Thoracic aorta (tissue), 2 donors: ENCODE data around the gene ZNF57. TPM values are rescaled to one million over a fixed set of nuclear protein-coding genes. Genes with fewer than 3 reads are reported as not detected.
"Not testable (repeated sequence)": the region's sequence is repeated elsewhere in the genome, so short reads cannot be mapped to it uniquely, and the experiment has no call there.

Experiments used
- ATAC-seq: fragments of 150-250 bp; one replicate; pipeline ENCODE4 v1.8.0; 2017; ENCODE audit warnings: low read depth; ENCODE audit not compliant: insufficient number of reproducible peaks, low FRiP score
- DNase-seq: peaks from one replicate; pipeline ENCODE4 v3.0.0-alpha.2; 2020; ENCODE audit warnings: low spot score
- H3K27ac ChIP-seq, 2 donors: fragments of 200-600 bp; sonication (generic); 1 replicate in 1 of 2; 2 replicates in 1 of 2; pipeline ENCODE4 v1.5.1; 2016; ENCODE audit warnings: mild to moderate bottlenecking in 2 of 2, moderate library complexity in 2 of 2
- H3K27me3 ChIP-seq: fragments of 200-600 bp; sonication (generic); replicated peaks from 2 replicates; pipeline ENCODE4 v1.6.0; 2016; ENCODE audit warnings: mild to moderate bottlenecking; ENCODE audit not compliant: insufficient read depth
- H3K36me3 ChIP-seq: fragments of 200-600 bp; sonication (generic); one replicate; pipeline ENCODE4 v1.5.1; 2016
- H3K4me1 ChIP-seq, 2 donors: fragments of 200-600 bp; sonication (generic); 1 replicate in 1 of 2; 2 replicates in 1 of 2; pipeline versions ENCODE4 v1.5.1 to v1.6.0; 2016; ENCODE audit warnings: low read depth in 2 of 2, mild to moderate bottlenecking in 1 of 2; ENCODE audit not compliant: control insufficient read depth in 1 of 2
- H3K4me3 ChIP-seq: fragments of 200-600 bp; sonication (generic); 2 replicates; pipeline ENCODE4 v1.5.1; 2016; ENCODE audit warnings: mild to moderate bottlenecking
- H3K9me3 ChIP-seq: fragments of 200-600 bp; sonication (generic); 2 replicates; pipeline ENCODE4 v1.5.1; 2016
- CTCF ChIP-seq: fragments of 200-600 bp; sonication (generic); IDR thresholded peaks from one replicate; pipeline ENCODE4 v1.5.1; 2019; ENCODE audit warnings: antibody characterized with exemption
- total RNA-seq, 2 donors: library from RNA; depleted of rRNA; stranded (reverse); fragments of >200 nt; gene quantifications; one replicate each; pipeline versions ENCODE4 v1.1.0 to v1.2.3, GENCODE V29; 2016

ZNF57 gene
- total RNA-seq, 2 donors from 2014 or later: 4.0 to 4.2 TPM

- H3K27ac ChIP-seq: no peak overlapping the region
- ATAC-seq (no peak), DNase-seq (no peak)
- no peaks in the 10 kb centered on the region for H3K27me3 ChIP-seq
- H3K4me3 ChIP-seq: no peak overlapping the region
- H3K36me3 ChIP-seq: no peaks in the 10 kb centered on the region
- no peaks in the 10 kb centered on the region for H3K9me3 ChIP-seq
- H3K4me1 ChIP-seq: no peaks in the 10 kb centered on the region
- no peak for TF ChIP-seq CTCF
These were observed 31.1 kb upstream of the ZNF57 start for GRCh38 chr19:2869618-2870017.

DNA sequence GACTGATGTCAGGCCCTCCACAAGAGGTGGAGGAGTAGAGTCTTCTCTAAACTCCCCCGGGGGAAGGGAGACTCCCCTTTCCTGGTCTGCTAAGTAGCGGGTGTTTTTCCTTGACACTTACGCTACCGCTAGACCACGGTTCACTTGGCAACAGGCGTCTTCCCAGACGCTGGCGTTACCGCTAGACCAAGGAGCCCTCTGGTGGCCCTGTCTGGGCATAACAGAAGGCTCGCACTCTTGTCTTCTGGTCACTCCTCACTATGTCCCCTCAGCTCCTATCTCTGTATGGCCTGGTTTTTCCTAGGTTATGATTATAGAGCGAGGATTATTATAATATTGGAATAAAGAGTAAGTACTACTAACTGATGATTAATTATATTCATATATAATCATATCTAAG, 28.6 kb upstream of the ZNF57 start:
- H3K27me3 ChIP-seq, DNase-seq, H3K36me3 ChIP-seq, H3K27ac ChIP-seq, ATAC-seq, H3K4me3 ChIP-seq, H3K9me3 ChIP-seq, H3K4me1 ChIP-seq: not testable (repeated sequence)

- TF ChIP-seq CTCF: no peak
- ATAC-seq: no peak
- Histone ChIP-seq H3K27ac (no peak overlapping the region), H3K9me3 (peaks cover 19% of the 10 kb centered on the region), H3K4me3 (no peak overlapping the region), H3K27me3 (no peaks in the 10 kb centered on the region), H3K36me3 (no peaks in the 10 kb centered on the region), H3K4me1 (no peaks in the 10 kb centered on the region)
- no peak for DNase-seq
These were observed 23.1 kb upstream of the ZNF57 start for GRCh38 chr19:2877398-2878331.

DNA sequence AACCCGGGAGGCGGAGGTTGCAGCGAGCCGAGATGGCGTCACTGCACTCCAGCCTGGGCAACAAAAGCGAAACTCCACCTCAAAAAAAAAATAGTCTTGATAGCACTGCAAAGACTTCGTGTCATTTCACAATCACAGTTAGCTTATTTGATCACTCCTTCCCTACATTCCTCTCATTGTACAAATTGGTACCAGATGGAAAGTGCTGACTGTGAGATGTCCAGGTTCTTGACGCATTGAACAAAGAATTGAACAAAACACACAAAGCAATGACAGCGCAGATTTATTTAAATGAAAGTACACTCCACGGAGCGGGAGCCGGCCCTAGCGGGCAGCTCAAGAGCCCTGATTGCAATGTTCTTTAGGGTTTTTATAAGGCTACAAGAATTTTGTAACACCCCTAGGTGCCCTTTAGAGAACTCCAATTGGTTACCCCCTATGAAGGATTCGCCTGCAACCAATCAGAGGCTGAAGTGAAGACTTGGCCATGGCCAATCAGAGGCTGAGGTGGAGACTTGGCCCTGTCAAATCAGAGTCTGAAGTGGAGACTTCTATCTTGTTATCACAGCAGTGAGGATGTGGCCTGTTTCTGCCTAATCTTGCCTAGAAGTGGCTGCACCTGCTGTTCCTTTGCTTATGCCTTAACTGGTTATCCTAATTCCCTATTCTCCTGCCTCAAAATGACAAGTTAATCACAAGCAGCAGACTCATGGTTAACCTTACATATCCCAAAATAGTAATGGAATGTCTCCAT, 16.9 kb upstream of the ZNF57 start:
- no peak overlapping the region for H3K4me3 ChIP-seq
- no peaks in the 10 kb centered on the region for H3K4me1 ChIP-seq
- no peaks in the 10 kb centered on the region for H3K9me3 ChIP-seq
- H3K36me3 ChIP-seq: no peaks in the 10 kb centered on the region
- no peak for ATAC-seq
- TF ChIP-seq CTCF: no peak
- H3K27me3 ChIP-seq: no peaks in the 10 kb centered on the region
- no peak for DNase-seq
- H3K27ac ChIP-seq: no peak overlapping the region

DNA sequence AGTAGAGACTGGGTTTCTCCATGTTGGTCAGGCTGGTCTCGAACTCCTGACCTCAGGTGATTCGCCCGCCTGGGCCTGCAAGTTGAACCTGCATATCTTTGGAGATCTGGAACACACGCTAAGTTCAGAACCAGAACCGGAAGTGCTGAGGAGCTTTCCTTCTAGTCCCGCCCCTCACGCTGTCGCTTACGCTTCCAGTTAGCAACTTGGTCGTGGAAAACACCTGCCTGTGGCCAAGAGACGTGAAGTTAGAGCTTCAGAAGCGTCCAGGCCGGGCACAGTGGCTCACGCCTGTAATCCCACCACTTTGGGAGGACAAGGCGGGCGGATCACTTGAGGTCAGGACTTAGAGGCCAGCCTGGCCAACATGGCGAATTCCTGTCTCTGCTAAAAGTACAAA, 15.0 kb upstream of the ZNF57 start:
- TF ChIP-seq CTCF: no peak
- H3K27me3 ChIP-seq: no peaks in the 10 kb centered on the region
- DNase-seq: no peak
- no peaks in the 10 kb centered on the region for H3K4me1 ChIP-seq
- no peaks in the 10 kb centered on the region for H3K36me3 ChIP-seq
- H3K9me3 ChIP-seq: no peaks in the 10 kb centered on the region
- no peak overlapping the region for H3K27ac ChIP-seq
- no peak for ATAC-seq
- no peak overlapping the region for H3K4me3 ChIP-seq
